ENCODE measurements around the gene SPATA32.

Gene SPATA32

GRCh38 chr17:45233423-45233924 lies 28.4 kb downstream of the SPATA32 start:
- Mint-ChIP-seq H3K9me3 (no peaks in the 10 kb centered on the region), H3K4me1 (peaks cover 14% of the 10 kb centered on the region), H3K27me3 (ENCODE audit: low read depth, poor library complexity) (peaks cover 44% of the 10 kb centered on the region), H3K27ac (no peak overlapping the region), H3K36me3 (ENCODE audit: low read depth) (no peaks in the 10 kb centered on the region), H3K4me3 (no peak overlapping the region)
- DNase-seq = no peak
- TF ChIP-seq CTCF (IDR thresholded peaks at IDR 0.05) = no peak

- H3K4me3 Mint-ChIP-seq = no peak overlapping the region
- TF ChIP-seq CTCF (IDR thresholded peaks at IDR 0.05) = no peak
- no peaks in the 10 kb centered on the region for H3K9me3 Mint-ChIP-seq
- no peak for DNase-seq
- H3K27ac Mint-ChIP-seq = no peak overlapping the region
- peaks cover 18% of the 10 kb centered on the region for H3K4me1 Mint-ChIP-seq
- no peaks in the 10 kb centered on the region for H3K36me3 Mint-ChIP-seq (ENCODE audit: low read depth)
- H3K27me3 Mint-ChIP-seq (ENCODE audit: low read depth, poor library complexity) = peaks cover 37% of the 10 kb centered on the region
Measured at GRCh38 chr17:45232514-45233422, 29.1 kb downstream of the SPATA32 start.

GRCh38 chr17:45231481-45232116 lies 30.3 kb downstream of the SPATA32 start:
- DNase-seq = peak; percentile 49
- Mint-ChIP-seq H3K4me1 (peaks cover 20% of the 10 kb centered on the region), H3K36me3 (ENCODE audit: low read depth) (no peaks in the 10 kb centered on the region), H3K27ac (no peak overlapping the region), H3K4me3 (no peak overlapping the region), H3K9me3 (no peaks in the 10 kb centered on the region), H3K27me3 (ENCODE audit: low read depth, poor library complexity) (peaks cover 34% of the 10 kb centered on the region)
- TF ChIP-seq CTCF (IDR thresholded peaks at IDR 0.05) = peak; percentile 25

GRCh38 chr17:45230787-45231480 lies 31.0 kb downstream of the SPATA32 start:
- no peaks in the 10 kb centered on the region for H3K9me3 Mint-ChIP-seq
- no peaks in the 10 kb centered on the region for H3K36me3 Mint-ChIP-seq (ENCODE audit: low read depth)
- peaks cover 32% of the 10 kb centered on the region for H3K27me3 Mint-ChIP-seq (ENCODE audit: low read depth, poor library complexity)
- peaks cover 22% of the 10 kb centered on the region for H3K4me1 Mint-ChIP-seq
- H3K27ac Mint-ChIP-seq = no peak overlapping the region
- DNase-seq = no peak
- no peak overlapping the region for H3K4me3 Mint-ChIP-seq
- TF ChIP-seq CTCF (IDR thresholded peaks at IDR 0.05) = no peak

GRCh38 chr17:45230410-45230786 lies 31.5 kb downstream of the SPATA32 start:
- H3K4me1 Mint-ChIP-seq = peaks cover 22% of the 10 kb centered on the region
- H3K27ac Mint-ChIP-seq = no peak overlapping the region
- no peaks in the 10 kb centered on the region for H3K9me3 Mint-ChIP-seq
- no peaks in the 10 kb centered on the region for H3K36me3 Mint-ChIP-seq (ENCODE audit: low read depth)
- no peak for TF ChIP-seq CTCF (IDR thresholded peaks at IDR 0.05)
- H3K4me3 Mint-ChIP-seq = no peak overlapping the region
- DNase-seq = no peak
- peaks cover 30% of the 10 kb centered on the region for H3K27me3 Mint-ChIP-seq (ENCODE audit: low read depth, poor library complexity)
